ENCODE data around the gene ZNF134. TPM values are rescaled to one million over a fixed set of nuclear protein-coding genes. Genes with fewer than 3 reads are reported as not detected.

Gene ZNF134
- total RNA-seq, result 10 to 100 TPM; 12.6 to 15.8 (median 13.8) TPM
- polyA plus RNA-seq, result 10 to 100 TPM in 1 of 2 donors, 1 to 10 TPM in 1; 5.3 to 14.7 TPM
- long read RNA-seq, donor 1, full-length matches to known transcripts, result 48 of 50 reads
- long read RNA-seq, donor 1, partial matches to known transcripts, result 0 of 50 reads
- long read RNA-seq, donor 1, other reads (novel, unspliced or antisense), result 2 of 50 reads
- long read RNA-seq, donor 2, full-length matches to known transcripts, result 98 of 101 reads
- long read RNA-seq, donor 2, partial matches to known transcripts, result 0 of 101 reads
- long read RNA-seq, donor 2, other reads (novel, unspliced or antisense), result 3 of 101 reads
- long read RNA-seq, donor 3, full-length matches to known transcripts, result 32 of 34 reads
- long read RNA-seq, donor 3, partial matches to known transcripts, result 1 of 34 reads
- long read RNA-seq, donor 3, other reads (novel, unspliced or antisense), result 1 of 34 reads

- Histone ChIP-seq H3K36me3 (peaks cover 0 to 40% (median 27%) of the 10 kb centered on the region in 9 donors), H3K4me3 (peak within 1 kb of the TSS; percentile 87 to 100 (median 96)), H3K4me1 (peaks cover 0 to 41% (median 15%) of the 10 kb centered on the region in 12 donors), H3K27ac (peak within 1 kb of the TSS; percentile 55 to 87 (median 80)), H3K27me3 (no peaks in the 10 kb centered on the region), H3K9me3 (peaks cover 0 to 70% (median 38%) of the 10 kb centered on the region in 12 donors)
- ATAC-seq, result peak; percentile 95 to 99 (median 98)
- TF ChIP-seq POLR2A (IDR thresholded peaks at IDR 0.05), result peak in 1 of 2 donors; percentile 46
- peak in 9 of 12 donors; percentile 21 to 61 (median 46) for TF ChIP-seq CTCF (IDR thresholded peaks at IDR 0.05)
- DNase-seq, result peak; percentile 93 to 97 (median 95)
- intact Hi-C loops (cut with DNase I), result loop anchor here in 1 of 10 donors (2.0 kb wide), 1 partner anchor 19 kb away; the partner anchor contains the start of gene ZNF211
- WGBS, 4 donors, result 2 to 6% (median 2%) methylated on average over 28 to 64 of the region's 64 CpGs
Observed at GRCh38 chr19:57613941-57614743, at the start of gene ZNF134. Gene ZNF134 (plus strand): TSS chr19:57614242. CDS start chr19:57619469, 5,227 bp downstream.

GRCh38 chr19:57566396-57567265 is 47.4 kb upstream of the ZNF134 start:
- Histone ChIP-seq H3K9me3 (peaks cover 3 to 100% (median 72%) of the 10 kb centered on the region in 12 donors), H3K27me3 (no peaks in the 10 kb centered on the region), H3K4me3 (no peak overlapping the region), H3K36me3 (peaks cover 0 to 7% (median 0%) of the 10 kb centered on the region in 9 donors), H3K27ac (no peak overlapping the region), H3K4me1 (no peaks in the 10 kb centered on the region)
- ATAC-seq (no peak), DNase-seq (no peak)
- WGBS, 4 donors, result 50 to 65% (median 60%) methylated on average over 7 of the region's 7 CpGs
- intact Hi-C loops (cut with DNase I), result no loop called here
- TF ChIP-seq POLR2A (IDR thresholded peaks at IDR 0.05) (no peak), CTCF (IDR thresholded peaks at IDR 0.05) (no peak)

- TF ChIP-seq CTCF (IDR thresholded peaks at IDR 0.05) (no peak), POLR2A (IDR thresholded peaks at IDR 0.05) (no peak)
- intact Hi-C loops (cut with DNase I), result no loop called here
- no peaks in the 10 kb centered on the region for H3K4me1 ChIP-seq
- DNase-seq, result no peak
- ATAC-seq, result no peak
- H3K9me3 ChIP-seq, result peaks cover 12 to 100% (median 90%) of the 10 kb centered on the region in 12 donors
- peaks cover 17 to 48% (median 41%) of the 10 kb centered on the region in 9 donors for H3K36me3 ChIP-seq
- H3K4me3 ChIP-seq, result no peak overlapping the region
- H3K27me3 ChIP-seq, result no peaks in the 10 kb centered on the region
- H3K27ac ChIP-seq, result no peak overlapping the region
Observed at GRCh38 chr19:57570707-57571106, 43.3 kb upstream of the ZNF134 start.
